Testis (tissue), 2 donors: ENCODE data around the gene ARHGEF25.

Source experiments
- POLR2A ChIP-seq: fragments of 450-650 bp; IDR thresholded peaks from one replicate; pipeline ENCODE4 v1.6.1; 2017; ENCODE audit warnings: antibody characterized with exemption, mild to moderate bottlenecking, moderate library complexity
- TF ChIP-seq, protein P1 (sequence below), 3 experiments: fragments of 450-650 bp in 2 of 3; fragments of 200-600 bp in 1 of 3; sonication (generic) in 1 of 3; IDR thresholded peaks; one replicate each; pipeline ENCODE4 v1.5.1; 2016 to 2019; ENCODE audit warnings: antibody characterized with exemption in 3 of 3, mild to moderate bottlenecking in 2 of 3, moderate library complexity in 1 of 3

- TF ChIP-seq, protein P1, sequence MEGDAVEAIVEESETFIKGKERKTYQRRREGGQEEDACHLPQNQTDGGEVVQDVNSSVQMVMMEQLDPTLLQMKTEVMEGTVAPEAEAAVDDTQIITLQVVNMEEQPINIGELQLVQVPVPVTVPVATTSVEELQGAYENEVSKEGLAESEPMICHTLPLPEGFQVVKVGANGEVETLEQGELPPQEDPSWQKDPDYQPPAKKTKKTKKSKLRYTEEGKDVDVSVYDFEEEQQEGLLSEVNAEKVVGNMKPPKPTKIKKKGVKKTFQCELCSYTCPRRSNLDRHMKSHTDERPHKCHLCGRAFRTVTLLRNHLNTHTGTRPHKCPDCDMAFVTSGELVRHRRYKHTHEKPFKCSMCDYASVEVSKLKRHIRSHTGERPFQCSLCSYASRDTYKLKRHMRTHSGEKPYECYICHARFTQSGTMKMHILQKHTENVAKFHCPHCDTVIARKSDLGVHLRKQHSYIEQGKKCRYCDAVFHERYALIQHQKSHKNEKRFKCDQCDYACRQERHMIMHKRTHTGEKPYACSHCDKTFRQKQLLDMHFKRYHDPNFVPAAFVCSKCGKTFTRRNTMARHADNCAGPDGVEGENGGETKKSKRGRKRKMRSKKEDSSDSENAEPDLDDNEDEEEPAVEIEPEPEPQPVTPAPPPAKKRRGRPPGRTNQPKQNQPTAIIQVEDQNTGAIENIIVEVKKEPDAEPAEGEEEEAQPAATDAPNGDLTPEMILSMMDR (IDR thresholded peaks at IDR 0.05) = no peak
- TF ChIP-seq POLR2A = no peak
These were observed 19.4 kb upstream of the ARHGEF25 start for GRCh38 chr12:57591782-57592325.
